Stimulated activated CD8-positive, alpha-beta memory T cell treated with anti-CD3 and anti-CD28 coated beads, Interleukin-4, amount 100 ng/mL, for 1 hour (primary cell): Measurements from ENCODE around the gene NCAPD3.

ENCODE experiments used
- DNase-seq, 2 donors: peaks; one replicate each; pipeline ENCODE4 v3.0.0-alpha.2; 2020; ENCODE audit warnings: low read depth in 2 of 2, low spot score in 1 of 2

Gene NCAPD3

GRCh38 chr11:134254433-134255183, 30.8 kb upstream of the NCAPD3 start:
- DNase-seq: no peak

GRCh38 chr11:134253188-134253993, 29.6 kb upstream of the NCAPD3 start, which contains the start of the genes ACAD8 and THYN1:
ACAD8 (plus strand) TSS chr11:134253568; CDS start chr11:134253601, 33 bp downstream.
THYN1 (minus strand) TSS chr11:134253352; CDS start chr11:134252882, 470 bp downstream.
- DNase-seq: peak; percentile 79 to 93

- no peak for DNase-seq
Observed at GRCh38 chr11:134252346-134253187, 28.8 kb upstream of the NCAPD3 start.

- no peak for DNase-seq
Observed at GRCh38 chr11:134250675-134251074, 26.9 kb upstream of the NCAPD3 start.

GRCh38 chr11:134250246-134250645, 26.5 kb upstream of the NCAPD3 start:
- DNase-seq: no peak

GRCh38 chr11:134248910-134249480, 25.2 kb upstream of the NCAPD3 start:
- no peak for DNase-seq

GRCh38 chr11:134246678-134247077, 22.9 kb upstream of the NCAPD3 start:
- no peak for DNase-seq

GRCh38 chr11:134246100-134246499, 22.3 kb upstream of the NCAPD3 start:
- DNase-seq: no peak

- DNase-seq: no peak
Observed at GRCh38 chr11:134245434-134245833, 21.7 kb upstream of the NCAPD3 start.

GRCh38 chr11:134244593-134244992, 20.8 kb upstream of the NCAPD3 start:
- no peak for DNase-seq

- DNase-seq: no peak
Observed at GRCh38 chr11:134243913-134244312, 20.1 kb upstream of the NCAPD3 start.

- no peak for DNase-seq
Observed at GRCh38 chr11:134242376-134242775, 18.6 kb upstream of the NCAPD3 start.

GRCh38 chr11:134240592-134240991, 16.8 kb upstream of the NCAPD3 start:
- DNase-seq: no peak

GRCh38 chr11:134238956-134239355, 15.2 kb upstream of the NCAPD3 start:
- no peak for DNase-seq

GRCh38 chr11:134237557-134237922, 13.8 kb upstream of the NCAPD3 start:
- DNase-seq: no peak

- DNase-seq: no peak
Observed at GRCh38 chr11:134236834-134237556, 13.2 kb upstream of the NCAPD3 start.

- DNase-seq: no peak
Observed at GRCh38 chr11:134235399-134235798, 11.6 kb upstream of the NCAPD3 start.

GRCh38 chr11:134233729-134234179, 10.0 kb upstream of the NCAPD3 start:
- DNase-seq: no peak

GRCh38 chr11:134231958-134232659, 8.3 kb upstream of the NCAPD3 start:
- no peak for DNase-seq

GRCh38 chr11:134230339-134230738, 6.6 kb upstream of the NCAPD3 start:
- DNase-seq: no peak
